Inflammatory macrophage (primary cell): ENCODE data around the gene E4F1.
"Not testable (repeated sequence)": the region's sequence is repeated elsewhere in the genome, so short reads cannot be mapped to it uniquely, and the experiment has no call there.

Source experiments
- DNase-seq, 2 donors: peaks; one replicate each; pipeline ENCODE4 v3.0.0-alpha.2; 2020 to 2022

Gene E4F1

DNA sequence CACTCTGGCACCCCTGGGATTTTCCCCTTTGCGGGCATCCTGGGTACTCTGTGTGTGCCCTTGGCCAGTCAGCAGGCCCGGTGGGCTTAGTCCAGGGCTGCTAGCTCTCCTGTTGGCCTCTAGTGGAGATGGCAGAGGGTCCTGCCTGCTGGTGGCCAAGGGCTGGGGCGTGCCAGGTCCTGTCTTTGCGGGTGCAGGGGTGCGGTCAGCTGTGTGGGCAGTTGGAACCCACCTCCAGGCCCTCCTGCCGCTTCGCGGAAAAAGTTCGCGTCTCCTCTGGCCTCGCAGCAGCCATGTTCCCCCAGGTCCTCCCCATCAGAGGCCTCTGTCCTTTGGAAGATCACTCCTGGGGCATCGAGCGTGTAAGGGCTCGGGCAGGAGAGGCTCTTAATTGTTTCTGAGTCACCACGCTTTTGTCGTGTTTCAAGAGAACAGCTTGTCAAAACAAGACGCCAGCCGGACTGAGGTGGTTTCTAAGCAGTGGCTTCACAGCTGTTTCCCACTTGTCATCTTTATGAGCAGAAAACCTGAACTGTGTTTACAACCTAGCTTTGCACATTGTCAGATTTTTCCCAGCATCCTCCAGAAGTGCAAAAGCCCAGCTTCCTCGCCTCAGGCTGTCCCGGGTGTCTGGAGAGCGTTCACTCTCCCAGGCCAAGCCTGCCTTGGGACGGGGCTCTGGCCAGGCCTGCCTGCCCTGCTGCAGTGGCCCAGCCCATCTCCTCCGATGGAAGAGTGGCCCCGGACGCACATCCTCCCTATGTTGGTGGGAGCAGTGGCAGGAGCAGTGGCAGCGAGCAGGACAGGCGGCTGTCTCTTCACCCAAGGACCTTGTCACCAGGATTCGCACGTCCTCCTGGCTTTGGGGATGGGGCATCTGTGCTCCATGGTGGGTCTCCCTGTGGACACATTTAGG lies 7.9 kb downstream of the E4F1 start:
- no peak for DNase-seq

DNA sequence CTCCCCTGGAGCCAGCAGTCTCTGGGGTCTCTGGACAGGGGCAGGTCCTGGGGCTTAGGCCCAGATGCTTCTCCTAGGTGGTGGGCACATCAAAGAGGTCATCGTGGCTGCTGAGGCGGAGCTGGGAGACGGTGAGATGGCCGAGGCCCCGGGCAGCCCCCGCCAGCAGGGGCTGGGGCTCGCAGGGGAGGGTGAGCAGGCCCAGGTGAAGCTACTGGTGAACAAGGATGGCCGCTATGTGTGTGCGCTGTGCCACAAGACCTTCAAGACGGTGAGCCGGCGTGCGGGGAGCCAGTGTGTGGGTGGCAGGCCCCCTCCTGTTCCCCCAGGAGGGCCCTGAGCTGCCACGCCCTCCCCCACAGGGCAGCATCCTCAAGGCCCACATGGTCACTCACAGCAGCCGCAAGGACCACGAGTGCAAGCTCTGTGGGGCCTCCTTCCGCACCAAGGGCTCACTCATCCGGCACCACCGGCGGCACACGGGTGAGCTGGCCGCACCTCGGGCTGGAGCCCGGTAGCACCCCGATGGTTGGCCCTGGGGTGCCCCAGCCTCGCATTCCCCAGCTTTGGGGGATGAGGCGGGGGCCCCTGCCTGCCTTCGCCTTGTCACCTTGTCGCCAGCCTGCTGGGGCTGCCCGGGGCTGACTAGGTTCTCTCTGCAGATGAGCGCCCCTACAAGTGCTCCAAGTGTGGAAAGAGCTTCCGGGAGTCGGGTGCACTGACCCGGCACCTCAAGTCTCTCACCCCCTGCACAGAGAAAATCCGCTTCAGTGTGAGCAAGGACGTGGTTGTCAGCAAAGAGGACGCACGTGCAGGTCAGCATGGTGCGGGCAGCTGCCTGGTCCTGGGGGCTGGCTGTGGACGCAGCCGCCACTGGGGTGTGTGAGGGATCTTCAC lies 9.0 kb downstream of the E4F1 start:
- DNase-seq: no peak

DNA sequence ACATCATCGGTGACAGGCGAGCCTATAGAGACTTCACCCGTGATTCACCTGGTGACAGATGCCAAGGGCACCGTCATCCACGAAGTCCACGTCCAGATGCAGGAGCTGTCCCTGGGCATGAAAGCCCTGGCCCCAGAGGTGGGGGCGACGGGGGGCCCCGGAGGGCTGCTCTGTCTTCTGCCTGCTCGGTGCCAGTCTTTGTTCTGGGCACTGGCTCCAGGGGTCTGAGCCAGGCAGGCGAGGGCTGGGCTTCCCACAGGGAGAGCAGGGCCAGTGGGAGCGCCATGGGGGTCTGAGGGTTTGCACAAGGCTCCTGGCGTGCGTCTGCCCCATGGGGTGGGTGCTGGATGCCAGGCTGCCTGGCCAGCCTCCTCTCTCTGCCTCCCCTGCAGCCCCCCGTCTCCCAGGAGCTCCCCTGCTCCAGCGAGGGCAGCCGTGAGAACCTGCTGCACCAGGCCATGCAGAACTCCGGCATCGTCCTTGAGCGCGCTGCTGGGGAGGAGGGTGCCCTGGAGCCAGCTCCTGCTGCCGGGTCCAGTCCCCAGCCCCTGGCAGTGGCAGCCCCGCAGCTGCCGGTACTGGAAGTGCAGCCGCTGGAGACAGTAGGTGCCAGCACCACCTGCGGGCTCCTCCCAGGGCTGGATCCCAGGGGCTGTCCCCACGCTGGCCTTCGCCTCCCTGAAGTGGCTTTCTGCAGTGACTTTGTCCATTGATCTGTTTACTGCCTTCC lies 9.8 kb downstream of the E4F1 start:
- DNase-seq: no peak

DNA sequence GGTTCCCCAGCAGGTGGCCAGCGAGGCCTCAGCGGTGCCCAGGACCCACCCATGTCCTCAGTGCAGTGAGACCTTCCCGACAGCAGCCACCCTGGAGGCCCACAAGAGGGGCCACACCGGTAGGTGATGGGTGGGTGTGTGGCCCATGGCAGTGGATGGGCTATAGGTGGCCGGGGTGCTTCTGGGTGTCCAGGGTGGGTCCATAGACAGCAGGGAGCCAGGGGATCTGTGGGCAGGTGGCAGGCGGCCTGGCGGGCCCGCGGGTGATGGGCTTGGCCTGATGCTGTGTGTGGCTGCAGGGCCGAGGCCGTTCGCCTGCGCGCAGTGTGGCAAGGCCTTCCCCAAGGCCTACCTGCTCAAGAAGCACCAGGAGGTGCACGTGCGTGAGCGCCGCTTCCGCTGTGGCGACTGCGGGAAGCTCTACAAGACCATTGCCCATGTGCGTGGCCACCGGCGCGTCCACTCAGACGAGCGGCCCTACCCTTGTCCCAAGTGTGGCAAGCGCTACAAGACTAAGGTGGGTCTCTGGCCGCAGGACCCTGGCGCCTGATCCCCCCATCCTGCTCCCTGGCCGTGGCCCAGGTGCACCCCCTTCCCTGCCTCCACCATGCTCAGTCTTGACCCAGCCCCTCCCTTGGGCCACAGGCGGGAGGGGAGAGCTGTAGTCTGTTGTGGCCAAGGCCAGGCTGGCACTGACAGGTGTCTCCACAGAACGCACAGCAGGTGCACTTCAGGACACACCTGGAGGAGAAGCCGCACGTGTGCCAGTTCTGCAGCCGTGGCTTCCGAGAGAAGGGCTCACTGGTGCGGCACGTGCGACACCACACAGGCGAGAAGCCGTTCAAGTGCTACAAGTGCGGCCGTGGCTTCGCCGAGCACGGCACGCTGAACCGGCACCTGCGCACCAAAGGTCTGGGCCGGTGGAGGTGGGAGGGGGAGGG lies 10.8 kb downstream of the E4F1 start:
- DNase-seq: no peak

DNA sequence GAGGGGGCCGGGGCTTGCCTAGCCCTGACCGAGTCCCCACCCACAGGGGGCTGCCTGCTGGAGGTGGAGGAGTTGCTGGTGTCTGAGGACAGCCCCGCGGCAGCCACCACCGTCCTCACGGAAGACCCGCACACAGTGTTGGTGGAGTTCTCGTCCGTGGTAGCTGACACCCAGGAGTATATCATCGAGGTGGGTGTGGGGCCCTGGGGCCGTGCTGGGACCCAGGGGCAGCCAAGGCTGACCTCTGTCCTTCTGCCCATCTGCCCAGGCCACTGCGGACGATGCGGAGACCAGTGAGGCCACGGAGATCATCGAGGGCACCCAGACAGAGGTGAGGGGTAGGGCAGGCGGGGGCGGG lies 11.4 kb downstream of the E4F1 start:
- no peak for DNase-seq

DNA sequence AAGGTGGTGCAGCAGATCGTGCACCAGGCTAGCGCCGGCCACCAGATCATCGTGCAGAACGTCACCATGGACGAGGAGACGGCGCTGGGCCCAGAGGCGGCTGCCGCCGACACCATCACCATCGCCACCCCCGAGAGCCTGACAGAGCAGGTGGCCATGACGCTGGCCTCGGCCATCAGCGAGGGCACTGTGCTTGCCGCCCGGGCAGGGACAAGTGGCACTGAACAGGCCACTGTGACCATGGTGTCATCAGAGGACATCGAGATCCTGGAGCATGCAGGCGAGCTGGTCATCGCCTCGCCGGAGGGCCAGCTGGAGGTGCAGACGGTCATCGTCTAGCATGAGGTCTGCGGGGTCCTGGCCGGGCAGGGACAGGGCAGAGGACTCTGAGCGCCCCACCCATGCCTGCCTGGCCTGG lies 11.9 kb downstream of the E4F1 start:
- DNase-seq: no peak

DNA sequence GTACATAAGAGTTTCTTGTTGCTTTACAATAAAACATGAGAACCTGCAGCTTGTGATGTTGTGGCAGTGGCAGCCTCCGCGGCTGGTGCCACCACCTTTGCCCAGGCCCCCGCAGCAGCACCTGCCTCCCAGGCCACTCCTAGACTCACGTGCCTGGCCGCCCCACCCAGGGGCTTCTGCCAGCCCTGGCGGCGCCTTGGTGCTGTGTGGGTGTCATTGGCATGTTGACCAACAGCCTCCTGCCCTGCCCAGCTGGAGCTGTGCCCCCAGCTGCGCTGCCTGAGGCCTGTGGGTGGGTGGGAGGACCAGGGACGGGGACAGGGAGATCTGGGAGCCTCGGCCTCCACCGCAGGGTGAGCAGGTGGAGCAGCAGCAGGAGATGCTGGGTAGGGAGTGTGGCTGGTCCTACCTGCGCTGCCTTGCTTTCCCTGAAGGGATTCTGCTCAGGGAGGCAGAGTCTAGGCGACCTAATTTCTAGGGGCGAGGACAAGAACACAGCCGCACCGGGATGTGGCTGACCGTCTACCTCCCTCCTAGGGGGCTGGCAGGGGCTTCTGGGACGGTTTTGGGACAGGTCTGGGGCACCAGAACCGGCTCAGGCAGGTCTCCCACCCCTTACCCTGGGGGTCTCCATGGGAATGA lies 12.4 kb downstream of the E4F1 start:
- no peak for DNase-seq

DNA sequence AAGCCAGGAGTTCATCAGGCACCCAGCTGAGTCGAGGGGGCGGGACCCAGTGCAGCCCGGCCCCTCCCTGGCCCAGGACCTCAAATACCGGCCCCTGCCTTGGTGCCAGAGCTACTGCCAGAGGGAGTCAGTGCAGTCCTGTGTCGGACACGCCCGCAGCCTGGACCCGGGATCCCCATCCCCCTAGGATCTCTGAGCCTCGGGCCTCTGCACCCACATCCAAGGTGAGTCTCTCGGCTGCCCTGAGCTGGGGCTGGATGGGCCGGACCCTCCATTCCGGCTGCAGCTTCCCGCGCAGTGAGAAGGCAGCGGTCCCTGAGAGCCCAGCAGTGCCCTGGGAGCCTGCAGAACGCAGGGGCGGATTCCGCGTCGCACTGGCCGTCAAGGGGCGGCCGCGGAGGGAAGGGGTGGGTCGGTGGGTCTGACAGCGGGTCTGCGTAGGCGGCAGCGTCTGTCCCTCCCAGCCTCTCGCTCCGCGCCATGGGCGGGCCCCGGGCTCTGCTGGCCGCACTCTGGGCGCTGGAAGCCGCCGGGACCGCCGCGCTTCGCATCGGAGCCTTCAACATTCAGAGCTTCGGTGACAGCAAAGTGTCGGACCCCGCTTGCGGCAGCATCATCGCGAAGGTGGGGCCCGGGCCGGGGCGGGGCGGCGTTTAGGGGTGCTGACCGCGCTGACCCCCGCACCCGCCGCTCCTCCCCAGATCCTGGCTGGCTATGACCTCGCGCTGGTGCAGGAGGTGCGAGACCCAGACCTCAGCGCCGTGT lies 13.1 kb downstream of the E4F1 start, which contains the start of gene DNASE1L2:
Gene DNASE1L2, plus strand, starts transcription at position 108 of the 765 bp plus-strand sequence. Its CDS starts 373 bp downstream, at position 481.
- peak in 1 of 2 donors; percentile 6 for DNase-seq

DNA sequence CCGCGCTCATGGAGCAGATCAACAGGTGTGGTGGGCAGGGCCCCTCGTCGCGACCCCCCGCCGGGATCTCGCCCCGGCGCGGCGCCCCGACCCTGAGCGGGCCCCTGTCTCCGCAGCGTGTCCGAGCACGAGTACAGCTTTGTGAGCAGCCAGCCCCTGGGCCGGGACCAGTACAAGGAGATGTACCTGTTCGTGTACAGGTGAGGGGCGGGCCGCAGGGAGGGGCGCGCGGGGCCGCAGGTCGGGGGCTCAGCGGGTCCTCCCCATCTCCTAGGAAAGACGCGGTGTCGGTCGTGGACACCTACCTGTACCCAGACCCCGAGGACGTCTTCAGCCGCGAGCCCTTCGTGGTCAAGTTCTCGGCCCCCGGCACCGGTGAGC lies 13.7 kb downstream of the E4F1 start:
- DNase-seq: no peak

DNA sequence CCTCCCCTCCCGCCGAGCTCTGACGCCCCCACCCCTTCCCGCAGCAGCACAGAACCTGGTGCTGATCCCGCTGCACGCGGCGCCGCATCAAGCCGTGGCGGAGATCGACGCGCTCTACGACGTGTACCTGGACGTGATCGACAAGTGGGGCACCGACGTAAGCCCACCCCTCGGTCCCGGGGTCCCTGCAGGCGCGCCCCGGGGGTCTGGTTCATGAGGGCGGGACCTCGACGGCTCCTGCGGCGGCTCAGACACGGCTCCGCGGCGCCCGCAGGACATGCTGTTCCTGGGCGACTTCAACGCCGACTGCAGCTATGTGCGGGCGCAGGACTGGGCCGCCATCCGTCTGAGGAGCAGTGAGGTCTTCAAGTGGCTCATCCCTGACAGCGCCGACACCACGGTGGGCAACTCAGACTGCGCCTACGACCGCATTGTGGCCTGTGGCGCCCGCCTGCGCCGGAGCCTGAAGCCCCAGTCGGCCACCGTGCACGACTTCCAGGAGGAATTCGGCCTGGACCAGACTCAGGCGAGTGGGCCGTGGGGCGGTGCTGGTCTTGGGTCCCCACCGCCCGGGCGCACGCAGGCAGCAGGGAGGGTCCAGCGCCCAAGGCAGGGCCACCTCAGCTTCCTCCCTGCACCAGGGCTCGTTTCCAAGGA lies 14.2 kb downstream of the E4F1 start:
- no peak for DNase-seq

DNA sequence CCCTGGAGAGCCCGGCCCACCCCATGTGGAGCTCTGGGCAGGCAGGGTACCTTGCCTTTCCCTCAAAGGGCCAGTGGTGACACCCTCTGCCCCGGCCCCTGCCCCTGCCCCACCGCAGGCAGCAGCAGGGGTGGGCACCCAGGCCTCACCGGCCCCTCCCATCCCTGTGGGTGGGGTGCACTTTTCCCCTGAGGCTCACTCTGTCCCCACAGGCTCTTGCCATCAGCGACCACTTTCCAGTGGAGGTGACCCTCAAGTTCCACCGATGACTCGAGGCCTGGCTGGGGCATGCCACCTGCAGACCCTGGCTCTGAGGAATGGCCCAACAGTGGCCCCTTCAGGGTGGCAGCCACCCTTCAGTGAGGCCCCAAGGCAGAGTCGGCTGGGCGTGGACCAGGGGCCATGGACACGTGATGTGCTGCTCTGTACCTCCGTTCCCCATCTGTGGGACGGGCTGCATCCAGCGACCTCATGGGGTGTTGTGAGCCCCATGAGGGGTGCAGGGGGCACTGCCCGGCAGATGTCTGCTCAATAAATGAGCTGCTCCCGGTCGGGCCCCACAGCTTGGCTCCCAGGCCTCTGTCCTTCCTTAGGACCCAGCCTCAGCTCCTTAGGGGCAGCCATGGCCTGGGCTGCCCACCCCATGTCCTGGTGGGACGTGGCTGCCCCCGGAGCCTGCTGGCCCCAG lies 14.9 kb downstream of the E4F1 start:
- no peak for DNase-seq

DNA sequence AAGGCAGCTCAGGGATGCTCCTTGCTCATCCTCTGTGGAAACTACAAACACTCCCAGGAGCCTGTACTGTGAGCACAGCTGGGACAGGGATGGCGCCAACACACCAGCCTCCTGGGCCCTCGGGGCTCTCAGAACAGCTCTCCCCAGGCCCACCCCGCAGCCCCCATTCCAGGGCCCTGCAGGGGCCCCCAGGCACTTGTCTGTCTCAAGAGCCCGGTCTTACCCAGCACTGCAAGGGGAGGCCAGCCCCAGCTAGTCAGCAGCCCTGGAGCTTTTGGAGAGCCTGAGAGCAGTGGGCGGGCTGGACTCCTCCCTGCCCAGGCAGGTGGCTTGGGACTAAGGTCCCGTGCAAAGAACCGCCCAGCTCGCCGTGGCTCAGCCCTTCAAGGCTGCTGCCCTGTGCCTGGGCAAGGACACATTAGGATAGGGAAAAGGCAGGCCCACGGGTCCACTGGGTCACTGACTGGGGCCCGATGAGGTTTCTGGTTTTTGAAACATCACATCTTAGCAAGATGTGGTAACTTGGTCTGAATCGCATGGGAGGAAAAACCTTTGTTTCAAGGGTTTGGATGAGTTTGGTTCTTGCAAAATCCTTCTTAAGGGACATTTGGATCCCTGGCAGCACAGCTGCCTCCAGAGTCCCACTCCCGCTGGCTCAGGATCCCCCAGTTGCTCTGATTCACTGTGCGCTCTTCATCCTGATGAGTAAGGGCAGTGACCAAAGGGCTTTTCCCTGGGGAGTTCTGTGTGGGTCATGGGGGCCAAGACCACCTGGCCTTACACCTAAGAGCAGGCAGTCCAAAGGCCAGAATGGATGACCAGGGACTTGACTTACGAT lies 15.7 kb downstream of the E4F1 start:
- DNase-seq: no peak

DNA sequence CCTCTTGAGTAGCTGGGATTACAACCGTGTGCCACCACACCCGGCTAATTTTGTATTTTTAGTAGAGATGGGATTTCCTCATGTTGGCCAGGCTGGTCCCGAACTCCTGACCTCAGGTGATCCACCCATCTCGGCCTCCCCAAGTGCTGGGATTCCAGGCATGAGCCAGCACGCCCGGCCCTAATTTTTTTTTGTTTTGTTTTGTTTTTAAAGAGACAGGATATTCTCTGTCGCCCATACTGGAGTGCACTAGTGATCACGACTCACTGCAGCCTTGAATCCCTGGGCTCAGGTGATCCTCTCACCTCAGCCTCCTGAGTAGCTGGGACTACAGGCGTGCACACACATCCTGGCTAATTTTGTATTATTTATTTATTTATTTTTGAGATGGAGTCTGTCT lies 16.9 kb downstream of the E4F1 start:
- DNase-seq: not testable (repeated sequence)

DNA sequence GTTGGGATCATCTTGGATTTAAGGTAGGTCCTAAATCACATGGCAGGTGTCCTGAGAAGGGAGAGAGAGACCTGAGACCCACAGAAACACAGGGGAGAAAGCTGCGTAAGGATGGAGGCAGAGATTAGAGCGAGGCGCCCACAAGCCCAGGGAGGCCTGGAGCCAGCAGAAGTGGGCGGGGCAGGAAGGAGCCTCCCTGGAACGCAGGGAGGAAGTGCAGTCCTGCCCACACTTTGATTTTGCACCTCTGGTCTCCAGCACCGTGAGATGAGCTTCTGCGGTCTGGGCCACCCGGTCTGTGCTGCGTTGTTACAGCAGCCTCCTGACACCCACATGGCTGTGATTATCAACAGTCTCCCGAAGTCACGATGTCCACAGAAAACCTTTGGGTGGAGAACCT lies 19.2 kb downstream of the E4F1 start:
- DNase-seq: peak in 1 of 2 donors; percentile 36

DNA sequence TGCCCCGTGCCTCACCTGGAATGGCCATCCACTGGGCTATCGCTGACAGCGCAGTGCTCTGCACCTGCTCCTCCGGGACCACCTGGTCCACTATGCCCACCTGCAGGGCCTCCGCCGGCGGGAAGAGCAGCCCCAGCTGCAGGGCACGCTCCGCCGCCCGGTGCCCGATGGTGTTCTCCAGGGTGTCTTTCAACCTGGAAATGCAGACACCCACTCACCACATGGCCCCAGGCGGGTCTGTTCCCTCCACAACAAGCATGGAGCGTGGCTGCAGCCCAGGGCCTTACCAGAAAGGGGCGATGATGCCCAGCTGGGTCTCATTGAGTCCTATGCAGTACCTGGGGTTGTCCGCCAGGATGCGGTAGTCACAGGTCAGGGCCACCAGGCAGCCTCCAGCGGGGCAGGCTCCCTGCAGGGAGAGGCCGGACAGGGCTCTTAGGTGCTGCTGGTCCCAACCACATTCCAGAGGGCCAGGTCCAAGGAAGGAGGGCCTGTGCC lies 19.7 kb downstream of the E4F1 start:
- no peak for DNase-seq

DNA sequence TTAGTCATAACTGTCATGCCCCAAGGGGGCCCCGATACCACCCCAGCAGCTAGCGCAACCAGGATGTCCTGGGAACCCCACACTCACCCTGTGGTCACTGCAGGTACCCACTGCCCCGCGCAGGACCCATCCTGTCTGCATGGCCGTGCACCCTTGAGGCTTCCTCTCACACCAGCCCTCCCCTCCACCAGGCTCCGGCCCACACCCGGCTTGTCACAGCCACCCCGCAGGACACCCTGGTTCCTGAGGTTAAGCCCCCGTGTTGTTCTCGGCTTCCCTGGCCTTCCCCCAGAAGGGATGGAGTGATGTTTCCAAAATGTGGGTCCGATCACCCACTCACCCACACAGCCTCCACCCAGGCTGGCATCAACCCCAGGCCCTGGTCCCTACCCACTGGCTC lies 20.4 kb downstream of the E4F1 start:
- DNase-seq: no peak

DNA sequence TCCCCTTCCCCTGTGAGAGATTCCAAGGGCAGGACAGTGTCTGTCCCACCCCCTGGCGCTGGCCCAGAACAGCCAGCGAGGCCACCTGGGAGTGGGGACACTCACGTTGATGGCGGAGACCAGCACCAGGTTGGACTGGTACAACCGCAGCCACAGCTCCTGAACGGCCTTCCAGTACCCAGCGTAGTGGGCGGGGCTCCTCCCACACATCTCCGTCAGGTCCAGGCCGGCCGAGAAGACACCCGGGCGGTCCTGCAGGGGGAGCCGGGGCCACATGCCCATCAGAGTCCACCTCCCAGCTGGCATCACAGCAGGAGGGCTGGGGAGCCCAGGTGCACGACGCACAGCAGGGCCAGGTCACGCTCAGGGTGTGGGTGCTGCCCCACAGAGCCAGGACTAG lies 20.9 kb downstream of the E4F1 start:
- no peak for DNase-seq
